Endothelial cell (in vitro differentiated cells): ENCODE results near the gene SPATA3. TPM values are rescaled to one million over a fixed set of nuclear protein-coding genes. Genes with fewer than 3 reads are reported as not detected.
"Not testable (repeated sequence)": the region's sequence is repeated elsewhere in the genome, so short reads cannot be mapped to it uniquely, and the experiment has no call there.

Experiments used
- DNase-seq: peaks from one replicate; pipeline ENCODE4 v3.0.0; 2021; ENCODE audit warnings: low spot score
- H3K27ac Mint-ChIP-seq: one replicate; pipeline ENCODE4 v1.8.0; 2021; ENCODE audit warnings: mixed read lengths, inconsistent platforms; ENCODE audit not compliant: unreplicated experiment
- H3K27me3 Mint-ChIP-seq: one replicate; pipeline ENCODE4 v1.8.0; 2021; ENCODE audit warnings: mild to moderate bottlenecking, moderate library complexity, mixed read lengths, inconsistent platforms; ENCODE audit not compliant: unreplicated experiment
- H3K36me3 Mint-ChIP-seq: one replicate; pipeline ENCODE4 v1.8.0; 2021; ENCODE audit warnings: mild to moderate bottlenecking, low read depth, mixed read lengths, inconsistent platforms; ENCODE audit not compliant: unreplicated experiment
- H3K4me1 Mint-ChIP-seq: one replicate; pipeline ENCODE4 v1.8.0; 2021; ENCODE audit warnings: mild to moderate bottlenecking, mixed read lengths, inconsistent platforms; ENCODE audit not compliant: unreplicated experiment
- H3K4me3 Mint-ChIP-seq: one replicate; pipeline ENCODE4 v1.8.0; 2021; ENCODE audit warnings: mild to moderate bottlenecking, mixed read lengths, inconsistent platforms; ENCODE audit not compliant: unreplicated experiment
- H3K9me3 Mint-ChIP-seq: one replicate; pipeline ENCODE4 v1.8.0; 2021; ENCODE audit warnings: mixed read lengths, inconsistent platforms; ENCODE audit not compliant: unreplicated experiment
- CTCF ChIP-seq: fragments of 200-600 bp; sonication (generic); IDR thresholded peaks from one replicate; pipeline ENCODE4 v1.5.0; 2021; ENCODE audit warnings: antibody characterized with exemption; ENCODE audit not compliant: unreplicated experiment
- total RNA-seq: library from RNA; stranded (reverse); fragmentation: NEBNext Ultra II Directional; extraction: Animal tissue kit (Norgen Biotek cat#: 25700); gene quantifications from one replicate; pipeline ENCODE4 v1.2.1, GENCODE V29; 2021; ENCODE audit not compliant: unreplicated experiment

The SPATA3 gene
- total RNA-seq, 1 donor from 2014 or later = not detected

GRCh38 chr2:230964136-230964730 is 31.7 kb upstream of the SPATA3 start:
- no peaks in the 10 kb centered on the region for H3K36me3 Mint-ChIP-seq
- H3K9me3 Mint-ChIP-seq = no peaks in the 10 kb centered on the region
- no peak for DNase-seq
- H3K4me3 Mint-ChIP-seq = no peak overlapping the region
- H3K27me3 Mint-ChIP-seq = no peaks in the 10 kb centered on the region
- H3K27ac Mint-ChIP-seq = no peak overlapping the region
- H3K4me1 Mint-ChIP-seq = peaks cover 3% of the 10 kb centered on the region
- no peak for TF ChIP-seq CTCF

- no peak overlapping the region for H3K27ac Mint-ChIP-seq
- H3K27me3 Mint-ChIP-seq = no peaks in the 10 kb centered on the region
- no peak overlapping the region for H3K4me3 Mint-ChIP-seq
- no peaks in the 10 kb centered on the region for H3K9me3 Mint-ChIP-seq
- TF ChIP-seq CTCF = no peak
- H3K4me1 Mint-ChIP-seq = no peaks in the 10 kb centered on the region
- no peaks in the 10 kb centered on the region for H3K36me3 Mint-ChIP-seq
- no peak for DNase-seq
Observed at GRCh38 chr2:230967113-230967512, 28.8 kb upstream of the SPATA3 start.

- not testable (repeated sequence) for H3K4me1 Mint-ChIP-seq, H3K9me3 Mint-ChIP-seq, H3K36me3 Mint-ChIP-seq, H3K27ac Mint-ChIP-seq, DNase-seq, H3K4me3 Mint-ChIP-seq, H3K27me3 Mint-ChIP-seq
Observed at GRCh38 chr2:230968314-230968713, 27.6 kb upstream of the SPATA3 start.

- no peak for TF ChIP-seq CTCF
Observed at GRCh38 chr2:230968921-230969658, 26.8 kb upstream of the SPATA3 start.

GRCh38 chr2:230969659-230970015 is 26.3 kb upstream of the SPATA3 start:
- TF ChIP-seq CTCF = no peak
- no peak overlapping the region for H3K4me3 Mint-ChIP-seq
- DNase-seq = no peak

More at GRCh38 chr2:230968921-230969658, 26.8 kb upstream of the SPATA3 start:
- no peak for DNase-seq
- H3K4me3 Mint-ChIP-seq = no peak overlapping the region
- no peak overlapping the region for H3K27ac Mint-ChIP-seq
- no peaks in the 10 kb centered on the region for H3K36me3 Mint-ChIP-seq
- H3K4me1 Mint-ChIP-seq = no peaks in the 10 kb centered on the region
- no peaks in the 10 kb centered on the region for H3K9me3 Mint-ChIP-seq
- H3K27me3 Mint-ChIP-seq = no peaks in the 10 kb centered on the region

More at GRCh38 chr2:230969659-230970015, 26.3 kb upstream of the SPATA3 start:
- no peaks in the 10 kb centered on the region for H3K4me1 Mint-ChIP-seq
- H3K36me3 Mint-ChIP-seq = no peaks in the 10 kb centered on the region
- no peak overlapping the region for H3K27ac Mint-ChIP-seq
- no peaks in the 10 kb centered on the region for H3K9me3 Mint-ChIP-seq
- H3K27me3 Mint-ChIP-seq = no peaks in the 10 kb centered on the region
